Naive thymus-derived CD8-positive, alpha-beta T cell (primary cell): ENCODE data around the gene FLRT2. TPM values are rescaled to one million over a fixed set of nuclear protein-coding genes. Genes with fewer than 3 reads are reported as not detected.

Source experiments
- ATAC-seq, 2 donors: fragments of 150-1000 bp; cut with Tn5 transposase in 1 of 2; sonication (Bioruptor Pico), chemical (Tn5 transposase) in 1 of 2; 1 replicate in 1 of 2; 2 replicates in 1 of 2; pipeline ENCODE4 v1.10.0; 2021; ENCODE audit warnings: mild to moderate bottlenecking in 2 of 2, moderate library complexity in 2 of 2
- POLR2A ChIA-PET: fragments of 350-600 bp; sonication (Branson Sonifier 250); formaldehyde crosslinking; loops from one replicate; lab custom pipeline; 2021; ENCODE audit warnings: antibody characterized with exemption; lab: Charles Lee
- DNase-seq, 10 donors: peaks; one replicate each; pipeline versions ENCODE4 v3.0.0 to v3.0.0-alpha.2; 2020 to 2022
- H3K27ac Mint-ChIP-seq, 10 donors: one replicate each; pipeline ENCODE4 v1.8.0; 2020 to 2022; ENCODE audit warnings: mild to moderate bottlenecking in 10 of 10, mixed read lengths in 10 of 10, moderate library complexity in 4 of 10, inconsistent platforms in 1 of 10
- H3K27me3 Mint-ChIP-seq, 5 donors: one replicate each; pipeline ENCODE4 v1.8.0; 2021 to 2022; ENCODE audit warnings: mixed read lengths in 5 of 5
- H3K36me3 Mint-ChIP-seq, 3 donors: one replicate each; pipeline ENCODE4 v1.8.0; 2020 to 2022; ENCODE audit warnings: mixed read lengths in 3 of 3, mild to moderate bottlenecking in 2 of 3, inconsistent platforms in 1 of 3
- H3K4me1 Mint-ChIP-seq, 4 donors: one replicate each; pipeline ENCODE4 v1.8.0; 2021 to 2022; ENCODE audit warnings: mixed read lengths in 4 of 4
- H3K4me3 Mint-ChIP-seq, 10 donors: one replicate each; pipeline ENCODE4 v1.8.0; 2020 to 2022; ENCODE audit warnings: mild to moderate bottlenecking in 10 of 10, mixed read lengths in 10 of 10, moderate library complexity in 6 of 10, inconsistent platforms in 1 of 10
- H3K9me3 Mint-ChIP-seq, 9 donors: one replicate each; pipeline ENCODE4 v1.8.0; 2020 to 2022; ENCODE audit warnings: mixed read lengths in 9 of 9, mild to moderate bottlenecking in 3 of 9, inconsistent platforms in 1 of 9, moderate library complexity in 1 of 9
- polyA plus RNA-seq, 3 donors: library from polyadenylated mRNA; unstranded; fragments of 300-500 nt; fragmentation: Illumina TruSeq; gene quantifications; one replicate each; pipeline ENCODE4 v1.2.3, GENCODE V29; 2021
- total RNA-seq, 8 experiments: library from RNA in 2 of 8; stranded (reverse) in 2 of 8; gene quantifications; one replicate each; pipeline ENCODE4 v1.2.3 and lab custom pipeline; 2021 to 2026

FLRT2 gene, protein sequence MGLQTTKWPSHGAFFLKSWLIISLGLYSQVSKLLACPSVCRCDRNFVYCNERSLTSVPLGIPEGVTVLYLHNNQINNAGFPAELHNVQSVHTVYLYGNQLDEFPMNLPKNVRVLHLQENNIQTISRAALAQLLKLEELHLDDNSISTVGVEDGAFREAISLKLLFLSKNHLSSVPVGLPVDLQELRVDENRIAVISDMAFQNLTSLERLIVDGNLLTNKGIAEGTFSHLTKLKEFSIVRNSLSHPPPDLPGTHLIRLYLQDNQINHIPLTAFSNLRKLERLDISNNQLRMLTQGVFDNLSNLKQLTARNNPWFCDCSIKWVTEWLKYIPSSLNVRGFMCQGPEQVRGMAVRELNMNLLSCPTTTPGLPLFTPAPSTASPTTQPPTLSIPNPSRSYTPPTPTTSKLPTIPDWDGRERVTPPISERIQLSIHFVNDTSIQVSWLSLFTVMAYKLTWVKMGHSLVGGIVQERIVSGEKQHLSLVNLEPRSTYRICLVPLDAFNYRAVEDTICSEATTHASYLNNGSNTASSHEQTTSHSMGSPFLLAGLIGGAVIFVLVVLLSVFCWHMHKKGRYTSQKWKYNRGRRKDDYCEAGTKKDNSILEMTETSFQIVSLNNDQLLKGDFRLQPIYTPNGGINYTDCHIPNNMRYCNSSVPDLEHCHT
- total RNA-seq (not detected), polyA plus RNA-seq (not detected), total RNA-seq (lab: John Stamatoyannopoulos, UW) (0 to 0.95 (median 0) reads per million in 6 experiments)

- Mint-ChIP-seq H3K9me3 (peaks cover 0 to 8% (median 0%) of the 10 kb centered on the region in 9 donors), H3K36me3 (peaks cover 0 to 9% (median 6%) of the 10 kb centered on the region in 3 donors), H3K27ac (peak within 1 kb of the TSS in 1 of 10 donors; percentile 56), H3K27me3 (peaks cover 34 to 93% (median 62%) of the 10 kb centered on the region in 5 donors), H3K4me3 (peak within 1 kb of the TSS in 2 of 10 donors; percentile 2 to 10), H3K4me1 (peaks cover 3 to 20% (median 17%) of the 10 kb centered on the region in 4 donors)
- ATAC-seq (no peak), DNase-seq (no peak)
- POLR2A ChIA-PET, result no interaction called here
Measured at GRCh38 chr14:85529803-85530574, at the start of gene FLRT2. TSS of gene FLRT2 (plus strand) at chr14:85530144. CDS start at chr14:85621515, 91,371 bp downstream.

DNA sequence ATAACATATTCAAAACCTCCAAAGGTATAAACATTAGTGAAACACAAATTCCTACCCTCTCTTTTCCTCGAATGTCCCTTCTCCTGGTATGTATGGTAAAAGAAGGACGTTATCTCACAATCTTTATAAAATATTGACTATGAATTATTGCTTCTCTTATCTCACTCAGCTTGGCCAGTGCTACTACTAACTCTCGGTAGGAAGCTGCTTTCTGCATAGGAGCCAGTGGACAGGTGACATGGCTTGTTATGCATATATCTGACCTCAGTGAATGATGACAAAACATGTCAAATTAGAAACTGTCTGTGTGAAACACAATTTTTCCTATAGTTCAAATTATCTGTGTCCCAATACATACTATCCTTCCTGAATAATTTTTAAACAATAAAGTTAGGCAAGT is 48.5 kb upstream of the FLRT2 start:
- DNase-seq, result no peak
- no peaks in the 10 kb centered on the region for H3K4me1 Mint-ChIP-seq
- H3K27me3 Mint-ChIP-seq, result peaks cover 0 to 4% (median 0%) of the 10 kb centered on the region in 5 donors
- no peak overlapping the region for H3K27ac Mint-ChIP-seq
- POLR2A ChIA-PET, result no interaction called here
- H3K36me3 Mint-ChIP-seq, result no peaks in the 10 kb centered on the region
- no peak overlapping the region for H3K4me3 Mint-ChIP-seq
- H3K9me3 Mint-ChIP-seq, result peaks cover 0 to 3% (median 0%) of the 10 kb centered on the region in 9 donors
- ATAC-seq, result no peak

- Mint-ChIP-seq H3K36me3 (no peaks in the 10 kb centered on the region), H3K27me3 (peaks cover 0 to 4% (median 0%) of the 10 kb centered on the region in 5 donors), H3K9me3 (peaks cover 0 to 3% (median 0%) of the 10 kb centered on the region in 9 donors), H3K4me3 (no peak overlapping the region), H3K4me1 (no peaks in the 10 kb centered on the region), H3K27ac (no peak overlapping the region)
- ATAC-seq (no peak), DNase-seq (no peak)
- POLR2A ChIA-PET, result no interaction called here
Measured at GRCh38 chr14:85482552-85482951, 47.4 kb upstream of the FLRT2 start.

DNA sequence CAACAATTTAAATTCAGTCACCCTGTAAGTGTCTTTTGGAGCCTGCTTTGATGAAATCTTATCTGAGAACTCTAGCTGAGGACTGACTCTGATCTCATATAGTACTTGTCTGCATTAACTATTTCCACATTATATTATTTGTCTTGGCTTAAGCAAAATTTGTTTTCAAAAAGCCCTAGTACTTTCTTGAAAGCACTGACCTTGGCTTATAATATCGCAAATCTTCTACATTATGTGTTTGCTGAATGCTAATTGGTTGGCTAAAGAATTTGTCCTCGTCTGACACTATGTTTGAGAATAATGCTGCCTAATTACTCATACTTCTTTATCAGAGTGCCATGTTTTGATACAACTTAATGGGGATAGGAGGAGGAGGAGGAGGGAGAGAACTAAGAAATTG is 46.9 kb upstream of the FLRT2 start:
- POLR2A ChIA-PET, result no interaction called here
- no peak for ATAC-seq

GRCh38 chr14:85483652-85484051 is 46.3 kb upstream of the FLRT2 start:
- ATAC-seq, result no peak

More for the DNA sequence above, 46.9 kb upstream of the FLRT2 start:
- no peak for DNase-seq
- Mint-ChIP-seq H3K36me3 (no peaks in the 10 kb centered on the region), H3K4me3 (no peak overlapping the region), H3K27ac (no peak overlapping the region), H3K9me3 (peaks cover 0 to 3% (median 0%) of the 10 kb centered on the region in 9 donors), H3K27me3 (peaks cover 0 to 4% (median 0%) of the 10 kb centered on the region in 5 donors), H3K4me1 (no peaks in the 10 kb centered on the region)

DNA sequence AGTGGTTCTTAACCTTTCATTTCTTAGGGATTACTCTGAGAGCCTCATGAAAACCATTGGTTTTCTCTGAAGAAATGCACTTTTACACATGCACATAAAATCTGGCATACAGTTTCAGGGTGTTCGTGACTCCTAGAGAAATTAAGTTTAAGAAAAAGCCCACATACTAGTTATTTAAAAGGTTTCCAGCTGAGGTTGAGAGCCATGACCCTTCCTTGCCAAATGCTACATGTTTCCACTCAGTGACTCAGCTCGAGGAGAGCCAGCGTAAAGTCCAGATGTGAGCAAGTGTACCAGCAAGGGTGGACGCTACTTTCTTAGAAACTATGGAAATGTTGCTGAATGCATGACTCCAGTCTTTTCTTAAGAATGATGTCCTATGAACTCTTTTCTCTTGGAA is 42.7 kb upstream of the FLRT2 start:
- DNase-seq (no peak), ATAC-seq (no peak)
- POLR2A ChIA-PET, result no interaction called here
- no peak overlapping the region for H3K27ac Mint-ChIP-seq
- H3K4me3 Mint-ChIP-seq, result no peak overlapping the region
- peaks cover 0 to 10% (median 0%) of the 10 kb centered on the region in 3 donors for H3K36me3 Mint-ChIP-seq
- H3K9me3 Mint-ChIP-seq, result peaks cover 0 to 17% (median 11%) of the 10 kb centered on the region in 9 donors
- H3K27me3 Mint-ChIP-seq, result peaks cover 0 to 4% (median 0%) of the 10 kb centered on the region in 5 donors
- no peaks in the 10 kb centered on the region for H3K4me1 Mint-ChIP-seq

More at GRCh38 chr14:85483652-85484051, 46.3 kb upstream of the FLRT2 start:
- no peak overlapping the region for H3K4me3 Mint-ChIP-seq
- POLR2A ChIA-PET, result no interaction called here
- H3K27me3 Mint-ChIP-seq, result peaks cover 0 to 4% (median 0%) of the 10 kb centered on the region in 5 donors
- DNase-seq, result no peak
- no peaks in the 10 kb centered on the region for H3K36me3 Mint-ChIP-seq
- no peak overlapping the region for H3K27ac Mint-ChIP-seq
- H3K9me3 Mint-ChIP-seq, result peaks cover 0 to 4% (median 0%) of the 10 kb centered on the region in 9 donors
- no peaks in the 10 kb centered on the region for H3K4me1 Mint-ChIP-seq

DNA sequence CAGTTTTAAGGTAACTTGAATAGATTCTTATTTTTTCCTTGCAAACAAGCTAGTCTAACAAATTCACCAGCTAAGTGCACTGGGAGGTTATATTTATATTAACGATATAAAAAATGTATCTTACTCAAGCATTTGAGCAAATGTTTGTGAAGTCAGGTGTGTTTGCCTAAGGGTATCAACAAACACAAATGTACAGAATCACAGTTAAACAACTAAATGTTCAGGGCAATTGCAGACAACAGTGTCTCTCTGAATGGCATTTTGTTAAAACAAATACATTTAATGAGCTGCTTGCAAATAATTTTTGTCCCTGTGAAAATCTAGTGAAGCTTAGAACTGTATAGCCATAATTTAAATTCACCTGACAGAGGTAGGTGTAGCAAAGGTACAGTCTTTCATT is 28.2 kb upstream of the FLRT2 start:
- Mint-ChIP-seq H3K27ac (no peak overlapping the region), H3K9me3 (peaks cover 0 to 23% (median 0%) of the 10 kb centered on the region in 9 donors), H3K27me3 (peaks cover 0 to 5% (median 0%) of the 10 kb centered on the region in 5 donors), H3K4me1 (no peaks in the 10 kb centered on the region), H3K36me3 (no peaks in the 10 kb centered on the region), H3K4me3 (no peak overlapping the region)
- no peak for DNase-seq
- no peak for ATAC-seq
- POLR2A ChIA-PET, result no interaction called here

DNA sequence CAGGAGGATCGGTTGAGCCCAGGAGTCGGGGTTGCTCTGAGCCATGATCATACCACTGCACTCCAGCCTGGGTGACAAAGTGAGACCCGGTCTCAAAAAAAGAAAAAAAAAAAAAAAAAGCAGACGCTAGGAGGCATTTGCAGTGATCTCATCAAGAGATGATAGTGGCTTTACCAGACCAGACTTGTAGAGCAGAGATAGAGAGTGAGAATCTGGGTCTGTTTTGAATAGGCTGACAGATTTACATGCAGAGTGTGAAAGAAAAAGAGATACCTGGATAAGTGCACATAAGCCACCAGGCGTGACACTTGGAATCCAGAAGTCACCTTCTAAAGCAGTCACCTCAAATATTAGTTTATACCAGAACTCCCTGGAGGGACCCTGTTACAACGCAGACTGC is 21.1 kb upstream of the FLRT2 start:
- H3K4me1 Mint-ChIP-seq, result no peaks in the 10 kb centered on the region
- H3K4me3 Mint-ChIP-seq, result no peak overlapping the region
- H3K27me3 Mint-ChIP-seq, result peaks cover 0 to 11% (median 0%) of the 10 kb centered on the region in 5 donors
- peaks cover 0 to 28% (median 0%) of the 10 kb centered on the region in 9 donors for H3K9me3 Mint-ChIP-seq
- no peak for ATAC-seq
- DNase-seq, result no peak
- POLR2A ChIA-PET, result no interaction called here
- no peaks in the 10 kb centered on the region for H3K36me3 Mint-ChIP-seq
- H3K27ac Mint-ChIP-seq, result no peak overlapping the region

DNA sequence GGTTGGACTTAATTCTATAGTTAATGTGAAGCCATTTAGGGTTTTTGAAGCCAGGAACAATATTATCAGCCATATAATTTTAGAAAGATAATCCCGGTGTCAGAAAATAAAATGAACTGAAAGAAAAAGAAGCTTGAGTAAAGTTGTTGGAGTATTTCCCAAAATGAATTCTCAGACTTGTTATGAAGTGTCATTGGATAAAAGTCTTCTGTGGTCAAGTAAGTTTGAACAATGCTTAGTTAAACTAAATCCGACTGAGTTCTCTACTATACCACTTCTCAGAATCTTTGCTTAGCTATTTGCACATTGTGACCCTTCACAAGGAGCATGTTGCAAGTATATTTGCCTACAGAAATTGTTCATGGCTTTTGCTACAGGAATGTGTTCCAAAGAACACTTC is 17.5 kb upstream of the FLRT2 start:
- no peak for ATAC-seq

GRCh38 chr14:85514487-85514886 is 15.5 kb upstream of the FLRT2 start:
- no peak overlapping the region for H3K27ac Mint-ChIP-seq
- no peaks in the 10 kb centered on the region for H3K4me1 Mint-ChIP-seq
- peaks cover 0 to 4% (median 0%) of the 10 kb centered on the region in 5 donors for H3K27me3 Mint-ChIP-seq
- DNase-seq (no peak), ATAC-seq (no peak)
- no peaks in the 10 kb centered on the region for H3K36me3 Mint-ChIP-seq
- H3K4me3 Mint-ChIP-seq, result no peak overlapping the region
- POLR2A ChIA-PET, result no interaction called here
- peaks cover 0 to 11% (median 0%) of the 10 kb centered on the region in 9 donors for H3K9me3 Mint-ChIP-seq

More for the DNA sequence above, 17.5 kb upstream of the FLRT2 start:
- no peaks in the 10 kb centered on the region for H3K36me3 Mint-ChIP-seq
- H3K9me3 Mint-ChIP-seq, result peaks cover 0 to 23% (median 0%) of the 10 kb centered on the region in 9 donors
- POLR2A ChIA-PET, result no interaction called here
- H3K27me3 Mint-ChIP-seq, result peaks cover 0 to 8% (median 0%) of the 10 kb centered on the region in 5 donors
- H3K27ac Mint-ChIP-seq, result no peak overlapping the region
- no peak for DNase-seq
- no peak overlapping the region for H3K4me3 Mint-ChIP-seq
- H3K4me1 Mint-ChIP-seq, result no peaks in the 10 kb centered on the region

DNA sequence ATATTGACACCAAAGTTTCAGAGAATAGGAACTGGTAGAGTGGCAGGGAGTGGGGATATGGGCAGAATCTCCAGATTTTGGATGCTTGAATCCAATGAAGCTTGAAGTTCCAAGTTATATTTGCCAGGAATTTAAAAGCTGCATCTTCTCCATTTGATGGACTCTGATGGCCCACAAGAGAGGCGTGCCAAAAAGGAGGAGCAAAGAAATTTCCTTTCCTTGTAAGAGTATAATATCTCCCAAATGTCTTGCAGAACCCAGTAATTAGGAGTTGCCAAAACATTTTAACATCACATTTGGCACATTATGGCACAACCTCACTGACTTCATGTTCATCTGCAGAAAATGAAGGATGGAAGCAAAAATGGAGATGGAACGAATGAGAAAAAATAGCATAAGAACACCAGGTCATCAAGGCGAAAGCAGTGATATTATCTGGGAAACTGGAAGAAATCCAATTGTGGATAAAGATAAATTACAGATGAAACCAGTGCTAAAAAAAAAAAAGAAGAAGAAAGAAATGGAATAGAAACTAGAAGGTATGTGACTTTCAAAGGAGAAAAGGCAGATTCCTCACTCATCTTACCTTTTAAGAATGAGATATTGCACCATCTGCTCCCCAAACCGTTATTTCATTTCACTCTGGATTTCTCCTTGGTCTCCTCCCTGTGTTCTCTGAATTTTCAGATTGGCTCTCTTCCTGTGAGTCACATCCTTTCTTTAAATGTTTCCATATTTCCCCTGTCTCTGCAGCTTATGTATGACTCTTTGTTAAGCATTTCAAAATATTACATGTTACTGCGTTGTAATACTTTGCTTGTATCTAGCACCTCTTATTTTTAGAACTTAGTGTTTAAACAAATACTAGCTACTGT is 13.5 kb upstream of the FLRT2 start:
- ATAC-seq, result no peak
- Mint-ChIP-seq H3K27me3 (peaks cover 0 to 4% (median 0%) of the 10 kb centered on the region in 5 donors), H3K36me3 (no peaks in the 10 kb centered on the region), H3K4me3 (no peak overlapping the region), H3K9me3 (peaks cover 0 to 11% (median 0%) of the 10 kb centered on the region in 9 donors), H3K27ac (no peak overlapping the region), H3K4me1 (no peaks in the 10 kb centered on the region)
- DNase-seq, result no peak
- POLR2A ChIA-PET, result no interaction called here
